Ureter (tissue), 1 donor: ENCODE results near the gene FSTL3. TPM values are rescaled to one million over a fixed set of nuclear protein-coding genes. Genes with fewer than 3 reads are reported as not detected.
"Not testable (repeated sequence)": the region's sequence is repeated elsewhere in the genome, so short reads cannot be mapped to it uniquely, and the experiment has no call there.

Experiments
- DNase-seq: peaks from one replicate; pipeline ENCODE4 v3.0.0-alpha.2; 2020; ENCODE audit warnings: low spot score
- total RNA-seq: library from RNA; stranded (reverse); gene quantifications from one replicate; pipeline ENCODE4 v1.2.4, GENCODE V29; 2023
- donor health status: DM: yes; HTN: yes; CAD: no.

FSTL3 gene
- total RNA-seq, 1 donor from 2014 or later, result 29.8 TPM

DNA sequence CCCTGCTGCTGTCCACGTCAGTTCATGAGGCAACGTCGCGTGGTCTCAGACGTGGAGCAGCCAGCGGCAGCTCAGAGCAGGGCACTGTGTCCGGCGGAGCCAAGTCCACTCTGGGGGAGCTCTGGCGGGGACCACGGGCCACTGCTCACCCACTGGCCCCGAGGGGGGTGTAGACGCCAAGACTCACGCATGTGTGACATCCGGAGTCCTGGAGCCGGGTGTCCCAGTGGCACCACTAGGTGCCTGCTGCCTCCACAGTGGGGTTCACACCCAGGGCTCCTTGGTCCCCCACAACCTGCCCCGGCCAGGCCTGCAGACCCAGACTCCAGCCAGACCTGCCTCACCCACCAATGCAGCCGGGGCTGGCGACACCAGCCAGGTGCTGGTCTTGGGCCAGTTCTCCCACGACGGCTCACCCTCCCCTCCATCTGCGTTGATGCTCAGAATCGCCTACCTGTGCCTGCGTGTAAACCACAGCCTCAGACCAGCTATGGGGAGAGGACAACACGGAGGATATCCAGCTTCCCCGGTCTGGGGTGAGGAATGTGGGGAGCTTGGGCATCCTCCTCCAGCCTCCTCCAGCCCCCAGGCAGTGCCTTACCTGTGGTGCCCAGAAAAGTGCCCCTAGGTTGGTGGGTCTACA lies 6.6 kb downstream of the FSTL3 start:
- DNase-seq, result no peak

DNA sequence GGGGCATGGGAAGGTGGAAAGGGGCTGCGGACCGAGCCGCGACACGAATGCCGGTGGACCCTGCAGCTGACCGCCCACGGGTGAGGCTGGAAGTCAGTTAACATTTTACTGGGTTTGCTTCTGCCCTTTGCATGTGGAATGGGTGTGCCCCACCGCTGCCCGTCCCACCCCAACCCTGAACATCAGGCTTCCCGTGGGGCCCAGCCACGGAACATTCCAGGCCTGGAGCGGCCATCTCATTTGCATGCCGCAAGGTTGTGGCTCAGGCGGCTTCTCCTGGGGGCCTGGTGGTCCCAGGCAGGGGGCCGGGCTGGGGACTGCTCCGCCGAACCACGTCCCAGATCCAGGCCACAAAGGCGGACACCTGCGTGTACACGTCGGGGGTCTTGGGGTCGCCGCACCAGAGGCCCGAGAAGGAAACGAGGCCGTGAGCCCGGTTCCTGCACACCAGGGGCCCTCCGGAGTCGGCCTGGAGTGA lies 9.3 kb downstream of the FSTL3 start:
- no peak for DNase-seq

DNA sequence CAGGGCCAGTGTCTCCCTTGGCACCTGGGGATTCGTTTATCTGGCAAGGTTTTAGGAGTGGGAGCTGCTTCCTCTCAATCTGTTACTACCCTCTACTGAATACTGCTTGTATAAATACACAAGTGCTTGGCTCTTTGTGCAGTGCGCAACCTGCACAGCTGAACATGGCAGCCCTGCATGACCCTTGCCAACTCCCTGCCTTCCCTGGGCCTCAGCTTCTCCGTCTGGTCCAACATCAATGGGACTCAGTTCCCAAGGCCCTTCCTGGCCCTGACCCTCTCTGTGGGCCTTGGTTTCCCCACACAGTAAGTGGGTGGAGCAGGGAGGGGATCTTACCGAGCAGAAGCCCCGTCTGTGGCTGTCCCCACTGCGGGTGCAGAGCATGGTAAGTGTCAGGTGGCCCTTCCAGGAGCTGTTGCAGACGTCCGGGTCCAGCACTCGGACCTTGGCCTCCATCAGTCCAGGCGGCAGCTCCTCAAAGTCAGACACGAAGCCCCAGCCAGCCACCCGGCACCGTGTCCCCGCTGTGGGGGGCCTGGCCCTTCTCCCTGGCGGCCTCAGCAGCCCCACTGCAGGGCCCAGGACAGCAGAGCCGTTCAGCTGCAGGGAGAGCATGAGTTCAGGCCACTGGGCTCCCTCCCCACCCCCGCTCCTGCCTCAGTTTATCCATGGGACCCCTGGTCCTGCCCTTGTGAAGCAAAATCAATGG lies 10.6 kb downstream of the FSTL3 start:
- no peak for DNase-seq

DNA sequence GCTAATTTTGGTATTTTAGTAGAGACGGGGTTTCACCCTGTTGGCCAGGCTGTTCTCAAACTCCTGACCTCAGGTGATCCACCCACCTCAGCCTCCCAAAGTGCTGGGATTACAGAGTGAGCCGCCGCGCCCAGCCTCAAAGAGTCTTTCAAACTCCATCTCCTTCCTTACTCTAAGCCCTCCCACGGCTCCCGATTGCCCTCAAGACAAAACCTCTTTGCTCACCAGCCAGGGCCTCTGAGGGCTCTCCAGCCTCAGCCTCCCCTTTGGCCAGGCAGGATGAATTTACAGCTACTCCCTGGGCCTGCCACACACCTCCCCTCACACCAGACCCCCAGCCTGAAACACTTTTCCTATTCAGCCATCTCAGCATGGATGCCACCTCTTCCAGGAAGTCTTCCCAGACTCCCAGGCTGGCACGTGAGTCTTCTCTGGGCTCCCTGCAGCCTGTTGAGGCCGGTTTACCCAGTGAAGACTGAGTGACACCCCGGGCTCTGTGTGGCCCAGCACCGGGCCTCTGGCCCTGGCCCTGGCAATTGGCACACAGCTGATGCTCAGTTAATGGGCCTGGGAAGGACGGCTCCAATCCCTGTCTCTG lies 11.5 kb downstream of the FSTL3 start:
- no peak for DNase-seq

DNA sequence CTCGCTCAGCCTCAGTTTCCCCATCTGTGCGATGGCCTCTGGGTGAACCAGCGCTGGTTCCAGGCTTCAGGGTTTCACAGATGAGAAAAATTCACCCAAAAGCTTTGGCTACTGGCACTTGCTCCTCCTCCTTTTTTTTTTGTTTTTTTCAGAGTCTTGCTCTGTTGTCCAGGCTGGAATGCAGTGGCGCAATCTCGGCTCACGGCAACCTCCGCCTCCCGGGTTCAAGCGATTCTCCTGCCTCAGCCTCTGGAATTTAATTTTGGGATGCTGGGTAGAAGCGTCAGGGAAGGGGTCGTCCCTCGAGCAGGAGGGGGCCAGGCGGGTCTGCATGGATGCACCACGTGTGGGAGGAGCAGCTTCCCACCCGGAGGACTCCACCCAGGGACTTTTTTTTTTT lies 12.0 kb downstream of the FSTL3 start:
- DNase-seq, result no peak

DNA sequence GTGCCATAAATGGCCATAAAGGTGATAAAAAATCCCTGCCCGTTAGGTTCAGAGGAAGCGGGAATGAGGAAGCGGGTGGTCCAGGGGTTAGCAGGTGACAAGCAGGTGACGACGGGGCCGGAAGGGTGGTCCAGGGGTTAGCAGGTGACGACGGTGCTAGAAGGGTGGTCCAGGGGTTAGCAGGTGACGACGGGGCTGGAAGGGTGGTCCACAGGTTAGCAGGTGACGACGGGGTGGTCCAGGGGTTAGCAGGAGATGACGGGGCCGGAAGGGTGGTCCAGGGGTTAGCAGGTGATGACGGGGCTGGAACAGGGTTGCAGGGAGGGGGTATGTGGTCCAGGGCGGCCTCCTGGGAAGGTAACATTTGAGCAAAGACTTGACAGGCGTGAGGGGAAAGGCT lies 12.8 kb downstream of the FSTL3 start:
- DNase-seq, result no peak

DNA sequence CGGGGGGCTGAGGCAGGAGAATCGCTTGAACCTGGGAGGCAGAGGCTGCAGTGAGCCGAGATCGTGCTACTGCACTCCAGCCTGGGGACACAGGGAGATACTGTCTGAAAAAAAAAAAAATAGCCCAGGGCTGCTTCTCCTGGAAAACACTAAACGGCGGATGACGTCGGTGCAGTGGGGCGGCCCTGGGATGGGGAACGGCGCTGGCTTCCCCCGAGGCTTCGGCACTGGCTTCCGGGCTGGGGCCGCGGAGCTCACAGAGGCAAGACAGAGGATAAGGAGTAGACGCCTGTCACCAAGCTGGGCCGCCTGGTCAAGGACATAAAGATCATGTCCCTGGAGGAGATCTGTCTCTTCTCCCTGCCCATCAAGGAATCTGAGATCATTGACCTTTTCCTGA lies 14.0 kb downstream of the FSTL3 start:
- DNase-seq, result no peak

DNA sequence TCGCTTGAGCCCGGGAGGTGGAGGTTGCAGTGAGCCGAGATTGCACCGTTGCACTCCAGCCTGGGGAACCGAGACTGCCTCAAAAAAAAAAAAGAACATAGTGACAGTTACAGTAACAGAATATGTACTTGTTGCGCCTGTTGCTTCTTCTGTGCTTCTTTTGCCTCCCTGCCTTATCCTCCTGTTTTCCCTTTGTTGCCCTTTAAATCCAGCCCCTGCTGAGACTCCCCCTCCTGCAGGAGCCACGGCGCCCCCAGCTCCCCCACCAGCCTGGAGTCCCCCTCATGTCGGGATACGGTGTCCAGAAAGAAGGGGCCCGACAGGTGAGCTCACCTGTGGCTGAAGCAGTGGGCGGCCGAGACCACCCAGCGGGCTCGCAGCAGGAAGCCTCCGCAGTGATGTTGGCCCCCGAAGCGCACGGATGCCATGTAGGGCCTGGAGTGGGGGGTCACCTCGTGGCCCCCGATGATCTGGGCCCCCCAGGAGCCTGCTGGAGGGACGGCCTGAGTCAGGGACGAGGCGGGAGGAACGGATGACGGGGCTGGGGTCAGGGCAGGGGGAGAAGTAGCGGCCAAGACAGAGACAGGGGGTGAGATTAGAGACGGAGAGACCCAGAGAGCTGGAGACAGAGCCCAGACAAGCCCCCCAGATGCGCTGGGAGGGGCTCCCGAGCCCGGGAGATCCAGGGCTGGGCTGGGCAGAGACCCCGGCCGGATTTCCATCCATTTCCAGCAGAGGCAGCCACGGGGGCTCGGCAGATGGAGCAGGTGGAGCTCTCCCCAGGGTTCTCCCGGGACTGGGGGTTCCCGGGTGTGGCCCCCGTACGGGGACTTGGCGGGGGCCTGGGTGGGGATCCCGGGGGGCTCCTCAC lies 18.5 kb downstream of the FSTL3 start:
- no peak for DNase-seq

DNA sequence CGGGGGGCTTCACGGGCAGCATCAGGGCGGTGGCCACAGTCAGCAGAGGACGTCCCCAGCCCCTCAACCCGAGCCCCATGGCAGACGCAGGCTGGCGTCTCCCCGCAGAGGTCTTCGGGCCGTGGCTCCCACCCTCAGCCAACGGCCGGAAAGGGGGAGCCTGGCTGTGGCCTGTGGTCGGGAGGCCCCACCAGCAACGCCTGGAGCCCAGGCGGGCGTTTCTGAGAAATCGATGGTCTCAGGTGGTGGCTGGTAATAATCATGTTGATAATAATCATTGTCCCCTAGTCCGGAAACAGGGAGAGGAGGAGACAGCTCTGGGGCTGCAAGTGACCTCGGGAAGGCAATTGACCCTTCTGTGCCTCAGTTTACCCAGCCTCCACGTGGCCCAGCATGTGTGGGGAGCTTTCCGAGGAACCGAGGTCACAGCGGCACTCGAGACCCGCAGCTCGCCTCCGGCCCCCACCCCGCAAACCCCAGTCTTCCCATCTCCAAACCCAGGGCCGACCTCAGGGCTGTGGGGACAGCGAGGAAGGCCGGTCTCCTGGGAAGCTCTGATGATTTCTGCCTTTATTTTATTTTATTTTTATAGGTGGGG lies 19.3 kb downstream of the FSTL3 start, which contains the start of gene PRSS57:
Gene PRSS57, minus strand, starts transcription at position 101 of the 598 bp plus-strand sequence. Its CDS starts 22 bp downstream, at position 79.
- DNase-seq, result no peak

DNA sequence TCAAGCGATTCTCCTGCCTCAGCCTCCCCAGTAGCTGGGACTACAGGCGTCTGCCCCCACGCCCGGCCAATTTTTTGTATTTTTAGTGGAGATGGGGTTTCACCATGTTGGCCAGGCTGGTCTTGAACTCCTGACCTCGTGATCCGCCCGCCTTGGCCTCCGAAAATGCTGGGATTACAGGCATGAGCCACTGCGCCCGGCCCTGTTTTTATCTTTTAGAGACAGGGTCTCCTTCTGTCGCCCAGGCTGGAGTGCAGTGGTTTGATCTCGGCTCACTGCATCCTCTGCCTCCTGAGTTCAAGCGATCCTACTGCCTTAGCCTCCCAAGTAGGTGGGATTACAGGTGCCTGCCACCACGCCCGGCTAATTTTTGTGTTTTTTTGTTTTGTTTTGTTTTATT lies 22.3 kb downstream of the FSTL3 start:
- not testable (repeated sequence) for DNase-seq

DNA sequence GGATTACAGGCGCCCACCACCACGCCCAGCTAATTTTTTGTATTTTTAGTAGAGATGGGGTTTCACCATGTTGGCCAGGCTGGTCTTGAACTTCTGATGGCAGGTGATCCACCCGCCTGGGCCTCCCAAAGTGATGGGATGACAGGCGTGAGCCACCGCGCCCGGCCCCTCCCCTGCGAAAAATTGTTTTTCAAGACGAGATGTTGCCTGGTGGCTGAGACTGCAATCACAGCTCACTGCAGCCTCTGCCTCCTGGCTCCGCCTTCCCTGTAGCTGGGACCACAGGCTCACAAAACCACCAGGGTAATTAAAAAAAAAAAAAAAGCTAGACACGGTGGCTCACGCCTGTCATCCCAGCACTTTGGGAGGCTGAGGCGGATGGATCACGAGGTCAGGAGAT lies 23.7 kb downstream of the FSTL3 start:
- not testable (repeated sequence) for DNase-seq

DNA sequence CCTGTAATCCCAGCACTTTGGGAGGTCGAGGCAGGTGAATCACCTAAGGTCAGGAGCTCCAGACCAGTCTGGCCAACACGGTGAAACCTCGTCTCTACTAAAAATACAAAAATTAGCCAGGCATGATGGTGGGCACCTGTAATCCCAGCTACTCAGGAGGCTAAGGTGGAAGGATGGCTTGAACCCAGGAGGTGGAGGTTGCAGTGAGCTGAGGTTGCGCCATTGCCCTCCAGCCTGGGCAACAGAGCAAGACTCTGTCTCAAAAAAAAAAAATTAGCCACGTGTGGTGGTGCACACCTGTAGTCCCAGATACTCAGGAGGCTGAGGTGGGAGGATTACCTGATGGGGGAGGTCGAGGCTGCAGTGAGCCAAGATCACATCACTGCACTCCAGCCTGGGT lies 26.7 kb downstream of the FSTL3 start:
- DNase-seq, result not testable (repeated sequence)

DNA sequence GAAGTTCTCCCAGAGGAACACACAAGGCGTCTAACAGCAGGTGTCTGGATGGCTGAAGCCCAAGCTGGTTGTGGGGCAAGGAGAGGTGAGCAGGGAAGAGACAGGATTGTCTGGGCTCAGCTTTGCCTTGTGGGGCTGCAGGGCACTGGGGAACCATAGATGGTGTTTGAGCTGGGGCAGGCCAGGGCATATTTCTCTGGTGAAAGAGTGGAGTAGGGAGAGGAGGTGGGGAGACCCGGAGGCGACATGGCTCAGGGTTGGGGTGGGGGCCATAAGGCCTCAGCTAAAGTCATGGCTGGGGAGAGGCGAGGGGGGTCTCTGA lies 27.1 kb downstream of the FSTL3 start:
- no peak for DNase-seq

DNA sequence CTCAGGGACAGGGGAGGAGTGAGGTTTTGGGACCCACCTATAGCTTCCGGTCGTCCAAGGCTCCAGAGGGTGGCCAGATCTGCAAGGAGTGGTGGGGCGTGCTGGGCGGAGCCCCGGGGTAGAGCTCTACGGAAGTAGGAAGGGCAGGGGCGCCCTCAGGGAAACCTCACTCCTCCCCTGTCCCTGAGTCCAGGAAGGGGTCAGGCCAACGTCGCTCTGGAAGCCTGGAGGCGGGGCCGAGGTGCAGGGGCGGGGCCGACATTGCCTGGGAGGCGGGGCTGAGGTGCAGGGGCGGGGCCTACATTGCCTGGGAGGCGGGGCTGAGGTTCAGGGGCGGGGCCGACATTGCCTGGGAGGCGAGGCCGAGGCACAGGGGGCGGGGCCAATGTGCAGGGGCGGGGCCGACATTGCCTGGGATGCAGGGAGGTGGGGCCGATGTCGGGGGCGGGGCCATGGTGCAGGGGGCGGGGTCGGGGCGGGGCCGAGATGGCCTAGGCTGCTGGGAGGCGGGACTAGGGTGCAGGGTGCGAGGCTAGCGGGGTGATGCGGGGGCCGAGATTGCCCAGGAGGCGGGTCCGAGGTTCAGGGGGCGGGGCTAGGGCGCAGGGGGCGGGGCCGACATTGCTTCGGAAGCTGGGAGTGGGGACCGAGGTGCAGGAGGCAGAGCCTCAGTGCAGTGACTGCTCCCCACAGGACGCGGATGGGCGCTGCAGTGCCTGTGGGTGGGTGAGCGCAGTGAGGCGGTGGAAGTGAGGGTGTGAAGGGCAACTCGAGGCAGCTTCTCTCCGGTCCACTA lies 27.7 kb downstream of the FSTL3 start:
- DNase-seq, result peak; percentile 70

DNA sequence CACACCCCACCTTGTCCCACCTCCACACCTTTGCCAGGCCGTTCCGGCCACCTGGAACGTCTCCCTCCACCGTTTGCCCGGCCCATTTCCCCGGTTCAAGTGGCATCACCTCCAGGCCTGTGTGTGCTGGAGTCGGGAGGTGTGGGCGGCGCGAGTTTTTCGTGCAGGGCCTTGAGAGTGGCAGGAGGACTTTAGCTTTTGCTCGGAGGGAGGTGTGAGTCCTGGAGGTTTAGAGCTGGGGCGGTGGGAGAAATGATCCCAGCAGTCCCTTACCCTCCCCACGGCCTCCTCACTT lies 28.2 kb downstream of the FSTL3 start:
- DNase-seq, result no peak

DNA sequence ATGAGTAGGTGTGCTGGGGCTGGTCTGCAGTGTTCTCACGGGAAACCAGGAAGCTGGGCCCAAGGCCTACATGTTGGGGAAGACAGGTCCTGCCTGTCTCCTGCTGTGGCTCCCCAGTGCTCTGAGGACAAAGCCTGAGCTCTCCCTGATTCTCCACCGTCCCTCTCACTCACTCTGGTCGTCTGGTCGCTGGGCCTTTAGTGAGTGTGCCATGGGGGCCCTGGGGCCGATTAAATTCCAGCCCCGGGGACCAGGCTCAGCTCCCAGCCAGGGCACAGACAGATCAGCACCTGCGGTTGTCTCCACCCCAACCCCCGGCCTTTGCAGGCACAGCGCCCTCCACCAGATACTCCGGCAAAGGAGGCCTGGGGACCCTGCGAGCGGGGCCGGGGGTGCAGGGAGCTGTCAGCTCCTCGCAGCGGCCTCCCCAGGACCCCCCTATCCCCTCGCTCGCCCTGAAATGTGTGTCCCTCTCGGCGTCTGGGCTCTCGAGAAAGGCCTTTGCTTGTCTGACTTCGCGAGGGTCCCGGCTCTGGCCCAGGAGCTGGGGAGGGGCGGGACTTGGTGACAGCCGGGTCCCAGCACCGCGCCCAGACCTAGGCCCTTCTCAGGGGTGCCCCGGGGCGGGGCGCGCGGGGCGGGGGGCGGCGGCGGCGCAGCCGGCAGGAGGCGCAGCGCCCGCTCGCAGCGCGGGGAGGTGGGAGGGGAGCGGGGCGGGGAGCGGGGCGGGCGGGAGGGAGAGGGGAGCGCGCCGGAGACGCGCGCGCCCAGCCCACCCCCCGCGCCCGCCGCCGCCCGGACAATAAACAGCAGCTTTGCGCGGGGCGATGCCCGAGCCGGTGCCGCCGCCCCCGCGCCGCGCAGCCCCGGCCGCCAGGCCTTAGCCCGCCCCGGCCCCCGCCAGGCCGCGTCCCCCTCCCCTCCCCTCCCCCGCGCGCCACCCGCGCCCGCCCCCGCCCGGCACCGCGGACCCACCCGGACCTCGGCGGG lies 32.3 kb downstream of the FSTL3 start, which contains the start of gene PALM:
Gene PALM, plus strand, starts transcription at position 782 of the 990 bp plus-strand sequence. CDS start 212 bp downstream, outside the sequence.
- no peak for DNase-seq

DNA sequence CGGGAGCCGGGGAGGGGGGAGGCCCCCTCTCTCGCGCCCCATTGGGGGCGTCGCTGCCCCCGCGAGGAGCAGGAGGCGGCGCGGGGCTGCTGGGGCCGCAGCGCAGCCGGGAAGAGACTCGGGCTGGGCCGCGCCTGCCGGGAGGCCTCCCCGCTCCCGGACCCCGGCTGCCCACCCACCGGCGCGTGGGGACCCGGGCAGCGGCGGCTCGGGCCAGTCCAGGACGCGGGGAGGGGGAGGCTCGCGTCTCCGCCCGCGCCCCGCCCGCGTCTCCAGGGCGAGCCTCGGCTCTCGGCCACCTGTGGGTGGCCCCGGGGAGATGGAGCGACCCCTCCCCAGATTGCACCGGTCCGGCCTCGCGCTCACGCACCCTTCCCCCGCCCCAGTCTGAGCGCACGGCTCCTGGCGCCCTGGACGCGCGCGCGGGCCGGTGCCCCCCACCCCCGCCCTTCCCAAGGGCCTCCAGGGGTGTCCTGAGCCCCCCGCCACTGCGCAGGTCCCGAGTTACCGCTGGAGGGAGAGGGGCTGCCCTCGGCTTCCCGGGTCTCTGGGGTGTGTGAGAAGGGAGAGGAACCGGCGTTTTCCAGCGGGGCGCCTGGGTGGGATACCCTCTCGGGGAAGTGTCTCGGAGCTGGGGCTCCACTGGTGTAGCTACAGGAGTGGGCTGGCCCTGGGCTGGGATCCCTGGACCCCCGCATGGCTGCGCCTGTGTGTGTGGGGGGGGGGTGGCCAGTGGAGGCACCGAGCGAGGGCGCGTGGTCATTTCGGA lies 33.2 kb downstream of the FSTL3 start:
- DNase-seq, result no peak

DNA sequence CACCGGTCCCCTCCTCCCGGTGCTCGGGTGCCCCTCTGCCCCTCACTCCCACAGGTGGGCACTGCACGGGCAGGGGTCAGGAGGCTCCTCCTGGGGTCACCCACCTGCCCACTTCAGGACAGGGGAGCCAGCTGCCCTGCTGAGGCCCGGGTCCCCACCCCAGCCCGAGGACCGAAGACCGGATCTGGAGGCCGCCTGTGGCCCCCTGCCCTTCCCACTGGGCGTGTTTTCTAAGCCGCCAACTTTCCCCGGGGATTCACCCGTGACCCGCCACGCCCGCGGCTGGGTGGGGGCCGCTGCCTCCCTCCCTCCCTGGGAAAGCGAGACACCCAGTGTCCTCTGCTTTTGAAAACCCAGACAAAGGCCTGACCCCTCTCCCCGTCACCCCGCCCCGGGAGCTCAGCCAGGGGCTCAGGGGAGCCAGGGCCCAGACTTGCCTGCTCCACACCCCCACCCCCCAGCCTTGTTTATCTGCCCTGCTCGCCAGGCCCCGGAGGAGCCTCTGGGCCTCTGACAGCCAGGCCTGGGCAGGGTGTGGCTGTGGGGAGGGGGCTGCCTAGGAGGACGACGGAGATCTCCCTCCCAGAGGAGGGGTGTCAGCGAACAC lies 33.9 kb downstream of the FSTL3 start:
- no peak for DNase-seq

DNA sequence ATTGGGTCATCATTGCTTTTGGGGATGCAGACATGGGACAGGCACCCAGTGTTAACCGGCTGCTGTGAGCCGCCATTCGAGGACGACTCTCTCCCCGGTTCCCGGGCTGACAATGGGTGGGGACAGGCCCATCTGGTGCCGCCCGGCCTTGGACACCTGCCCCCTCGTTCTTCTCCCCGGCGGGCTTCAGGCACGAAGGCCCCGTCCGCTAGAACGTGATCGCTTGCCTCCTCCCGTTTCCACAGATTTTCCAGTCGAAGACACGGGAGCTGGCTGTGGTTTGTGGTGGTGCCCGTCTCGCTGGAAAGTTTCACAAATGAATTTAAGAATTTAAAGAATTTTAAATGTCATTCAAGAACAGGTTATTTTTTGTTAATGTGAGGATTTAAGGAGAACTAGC lies 34.6 kb downstream of the FSTL3 start:
- DNase-seq, result no peak
